Measurements from ENCODE around the gene SSH2. TPM values are rescaled to one million over a fixed set of nuclear protein-coding genes. Genes with fewer than 3 reads are reported as not detected.

SSH2 gene
- total RNA-seq, 1 experiment from 2014 or later: 22.9 TPM

GRCh38 chr17:29800457-29800856, 129.6 kb downstream of the SSH2 start:
- TF ChIP-seq CTCF (IDR thresholded peaks at IDR 0.05; ENCODE audit: unreplicated experiment): no peak
- CTCF ChIA-PET: no interaction called here
- no peak for DNase-seq
- Mint-ChIP-seq H3K4me3 (ENCODE audit: low read depth, unreplicated experiment) (no peak overlapping the region), H3K27me3 (ENCODE audit: unreplicated experiment) (no peaks in the 10 kb centered on the region), H3K27ac (ENCODE audit: unreplicated experiment) (no peak overlapping the region), H3K4me1 (ENCODE audit: low read depth, unreplicated experiment) (no peaks in the 10 kb centered on the region), H3K36me3 (ENCODE audit: insufficient read depth, unreplicated experiment) (no peaks in the 10 kb centered on the region), H3K9me3 (ENCODE audit: low read depth, unreplicated experiment) (no peaks in the 10 kb centered on the region)
- intact Hi-C loops (cut with micrococcal nuclease; ENCODE audit: unreplicated experiment): loop anchor here (10.0 kb wide), 1 partner anchor 204 kb away; no protein-coding TSS in a partner anchor
- no TSS peak for BruUV-seq (replicated peaks)

GRCh38 chr17:29796652-29797051, 133.4 kb downstream of the SSH2 start:
- no peak overlapping the region for H3K4me3 Mint-ChIP-seq (ENCODE audit: low read depth, unreplicated experiment)
- H3K27me3 Mint-ChIP-seq (ENCODE audit: unreplicated experiment): no peaks in the 10 kb centered on the region
- H3K9me3 Mint-ChIP-seq (ENCODE audit: low read depth, unreplicated experiment): no peaks in the 10 kb centered on the region
- H3K36me3 Mint-ChIP-seq (ENCODE audit: insufficient read depth, unreplicated experiment): no peaks in the 10 kb centered on the region
- TF ChIP-seq CTCF (IDR thresholded peaks at IDR 0.05; ENCODE audit: unreplicated experiment): no peak
- CTCF ChIA-PET: no interaction called here
- no peak for DNase-seq
- H3K27ac Mint-ChIP-seq (ENCODE audit: unreplicated experiment): no peak overlapping the region
- no peaks in the 10 kb centered on the region for H3K4me1 Mint-ChIP-seq (ENCODE audit: low read depth, unreplicated experiment)
- no TSS peak for BruUV-seq (replicated peaks)
- intact Hi-C loops (cut with micrococcal nuclease; ENCODE audit: unreplicated experiment): no loop called here

- CTCF ChIA-PET: no interaction called here
- no peak overlapping the region for H3K27ac Mint-ChIP-seq (ENCODE audit: unreplicated experiment)
- TF ChIP-seq CTCF (IDR thresholded peaks at IDR 0.05; ENCODE audit: unreplicated experiment): no peak
- H3K36me3 Mint-ChIP-seq (ENCODE audit: insufficient read depth, unreplicated experiment): no peaks in the 10 kb centered on the region
- no peaks in the 10 kb centered on the region for H3K27me3 Mint-ChIP-seq (ENCODE audit: unreplicated experiment)
- no peak for DNase-seq
- H3K4me3 Mint-ChIP-seq (ENCODE audit: low read depth, unreplicated experiment): no peak overlapping the region
- no TSS peak for BruUV-seq (replicated peaks)
- no peaks in the 10 kb centered on the region for H3K9me3 Mint-ChIP-seq (ENCODE audit: low read depth, unreplicated experiment)
- H3K4me1 Mint-ChIP-seq (ENCODE audit: low read depth, unreplicated experiment): no peaks in the 10 kb centered on the region
- intact Hi-C loops (cut with micrococcal nuclease; ENCODE audit: unreplicated experiment): no loop called here
Observed at GRCh38 chr17:29793501-29793900, 136.5 kb downstream of the SSH2 start.

GRCh38 chr17:29791336-29792080, 138.5 kb downstream of the SSH2 start:
- Mint-ChIP-seq H3K36me3 (ENCODE audit: insufficient read depth, unreplicated experiment) (no peaks in the 10 kb centered on the region), H3K27me3 (ENCODE audit: unreplicated experiment) (no peaks in the 10 kb centered on the region), H3K27ac (ENCODE audit: unreplicated experiment) (no peak overlapping the region), H3K9me3 (ENCODE audit: low read depth, unreplicated experiment) (no peaks in the 10 kb centered on the region), H3K4me3 (ENCODE audit: low read depth, unreplicated experiment) (no peak overlapping the region), H3K4me1 (ENCODE audit: low read depth, unreplicated experiment) (peaks cover 12% of the 10 kb centered on the region)
- TF ChIP-seq CTCF (IDR thresholded peaks at IDR 0.05; ENCODE audit: unreplicated experiment): no peak
- intact Hi-C loops (cut with micrococcal nuclease; ENCODE audit: unreplicated experiment): no loop called here
- no peak for DNase-seq
- CTCF ChIA-PET: interaction anchor here (0.7 kb wide), 1 partner anchor 1115 kb away, joined by 4 read pairs; no protein-coding TSS in a partner anchor
- BruUV-seq (replicated peaks): no TSS peak

Measured in Calu3 (cell line).